ENCODE results near the gene SNX1.
"Not testable (repeated sequence)": the region's sequence is repeated elsewhere in the genome, so short reads cannot be mapped to it uniquely, and the experiment has no call there.

The SNX1 gene

DNA sequence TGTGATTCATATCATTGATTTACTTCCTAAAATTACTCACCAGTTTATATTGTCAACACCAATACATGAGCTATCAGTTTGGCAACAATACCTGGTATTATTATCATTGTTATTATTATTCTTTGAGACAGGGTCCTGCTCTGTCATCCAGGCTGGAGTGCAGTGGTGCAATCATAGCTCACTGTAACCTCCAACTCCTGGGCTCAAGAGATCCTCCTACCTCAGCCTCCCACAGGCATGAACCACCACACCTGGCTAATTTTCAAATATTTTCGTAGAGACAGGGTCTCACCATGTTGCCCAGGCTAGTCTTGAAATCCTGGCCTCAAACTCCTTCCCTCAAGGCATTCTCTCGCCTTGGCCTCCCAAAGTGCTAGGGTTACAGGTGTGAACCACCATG, 22.3 kb upstream of the SNX1 start:
- DNase-seq (ENCODE audit: low read depth) = not testable (repeated sequence)

DNA sequence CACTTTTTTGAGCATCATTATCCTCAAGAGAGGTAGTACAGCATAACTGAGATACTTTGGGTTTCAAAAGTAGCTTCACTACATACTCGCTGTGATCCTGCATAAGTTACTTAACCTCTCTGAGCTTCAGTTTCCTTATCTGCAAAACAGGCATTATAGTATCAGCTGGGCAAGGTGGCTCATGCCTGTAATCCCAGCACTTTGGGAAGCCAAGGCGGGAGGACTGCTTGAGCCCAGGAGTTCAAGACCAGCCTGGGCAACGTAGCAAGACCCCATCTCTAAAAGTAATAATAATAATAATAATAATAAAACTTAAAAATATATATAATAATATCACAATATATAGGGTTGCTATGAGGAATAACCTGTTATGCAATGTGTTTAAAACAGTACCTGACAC, 13.0 kb upstream of the SNX1 start:
- DNase-seq (ENCODE audit: low read depth) = no peak

DNA sequence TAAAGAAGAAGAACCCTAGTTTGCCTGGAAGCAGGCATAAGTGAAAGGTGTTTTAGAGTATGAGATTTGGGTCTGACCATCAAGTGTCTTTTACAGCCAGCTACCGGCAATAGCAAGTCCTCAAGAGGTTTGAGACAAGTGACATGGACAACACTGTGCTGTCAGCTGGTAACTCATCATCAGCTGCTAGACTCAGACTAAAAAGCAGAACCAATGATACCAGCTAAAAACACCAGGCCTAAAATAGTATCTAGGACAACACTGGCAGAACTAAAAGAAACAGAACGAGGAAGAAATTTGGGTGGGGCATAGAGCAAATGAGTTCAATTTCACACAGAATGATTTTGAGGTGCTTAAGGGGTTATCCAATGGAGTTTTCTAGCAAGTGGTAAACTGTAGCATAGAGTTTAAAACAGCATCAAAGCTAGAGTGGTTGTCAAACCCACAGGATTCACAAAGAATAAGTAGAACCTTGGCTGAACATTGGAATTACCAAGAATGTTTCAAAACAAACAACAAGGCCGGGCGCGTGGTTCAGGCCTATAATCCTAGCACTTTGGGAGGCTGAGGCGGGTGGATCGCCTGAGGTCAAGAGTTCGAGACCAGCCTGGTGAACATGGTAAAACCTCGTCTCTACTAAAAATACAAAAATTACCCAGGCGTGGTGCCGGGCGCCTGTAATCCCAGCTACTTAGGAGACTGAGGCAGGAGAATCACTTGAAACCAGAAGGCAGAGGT, 6.1 kb upstream of the SNX1 start:
- no peak for DNase-seq (ENCODE audit: low read depth)

DNA sequence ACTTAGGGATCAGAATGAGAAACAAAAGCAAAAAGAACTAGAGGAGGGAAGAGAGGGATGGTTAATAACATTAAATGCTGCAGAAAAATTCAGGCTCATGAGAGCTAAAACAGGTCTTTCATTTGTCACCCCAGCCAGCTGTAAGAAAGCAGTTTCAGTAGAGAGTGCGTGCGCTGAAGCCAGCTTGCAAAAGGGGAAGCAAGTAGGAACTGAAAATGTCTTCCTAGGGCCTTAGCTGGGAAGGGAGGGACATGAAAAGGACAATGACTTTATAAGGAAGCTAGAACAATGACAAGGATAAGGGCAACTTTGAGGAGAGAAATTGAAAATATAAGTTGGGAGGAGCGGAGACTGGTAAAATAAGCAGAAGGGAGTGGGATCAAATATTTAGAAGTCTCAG, 5.3 kb upstream of the SNX1 start:
- DNase-seq (ENCODE audit: low read depth) = no peak

DNA sequence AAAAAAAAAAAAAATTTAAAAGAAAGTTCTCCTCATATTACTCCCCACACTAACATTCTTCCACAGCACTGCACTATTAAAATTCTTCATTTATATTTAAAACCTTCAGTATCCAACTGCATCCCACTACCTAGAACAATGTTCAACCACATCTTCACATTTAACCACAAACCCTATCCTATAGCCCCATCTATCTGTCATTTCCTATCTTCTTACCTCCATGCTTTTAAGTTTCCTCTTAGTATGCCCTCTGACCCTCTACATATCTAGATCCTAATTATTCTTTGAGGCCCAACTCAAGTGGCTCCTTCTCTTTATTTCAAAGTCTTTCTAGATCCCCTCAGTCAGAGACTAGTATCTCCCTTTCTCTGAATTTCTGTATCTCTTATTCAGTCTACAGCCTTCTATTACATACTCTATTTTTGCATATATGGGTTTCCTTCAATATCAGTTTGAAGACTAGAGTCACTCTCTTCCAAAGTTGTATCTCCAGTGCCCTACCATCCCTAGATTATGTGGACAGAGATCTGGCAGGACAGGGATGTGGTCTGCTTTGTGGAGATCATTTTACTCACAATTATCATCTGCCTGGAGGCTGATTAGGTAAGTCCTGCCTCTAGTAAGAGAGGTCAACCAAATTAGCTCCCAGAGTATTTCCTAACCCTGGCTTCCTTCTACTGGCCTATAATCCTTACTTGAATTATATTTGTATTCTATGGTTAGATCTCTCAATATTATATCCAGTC, 3.5 kb upstream of the SNX1 start:
- DNase-seq (ENCODE audit: low read depth) = no peak

DNA sequence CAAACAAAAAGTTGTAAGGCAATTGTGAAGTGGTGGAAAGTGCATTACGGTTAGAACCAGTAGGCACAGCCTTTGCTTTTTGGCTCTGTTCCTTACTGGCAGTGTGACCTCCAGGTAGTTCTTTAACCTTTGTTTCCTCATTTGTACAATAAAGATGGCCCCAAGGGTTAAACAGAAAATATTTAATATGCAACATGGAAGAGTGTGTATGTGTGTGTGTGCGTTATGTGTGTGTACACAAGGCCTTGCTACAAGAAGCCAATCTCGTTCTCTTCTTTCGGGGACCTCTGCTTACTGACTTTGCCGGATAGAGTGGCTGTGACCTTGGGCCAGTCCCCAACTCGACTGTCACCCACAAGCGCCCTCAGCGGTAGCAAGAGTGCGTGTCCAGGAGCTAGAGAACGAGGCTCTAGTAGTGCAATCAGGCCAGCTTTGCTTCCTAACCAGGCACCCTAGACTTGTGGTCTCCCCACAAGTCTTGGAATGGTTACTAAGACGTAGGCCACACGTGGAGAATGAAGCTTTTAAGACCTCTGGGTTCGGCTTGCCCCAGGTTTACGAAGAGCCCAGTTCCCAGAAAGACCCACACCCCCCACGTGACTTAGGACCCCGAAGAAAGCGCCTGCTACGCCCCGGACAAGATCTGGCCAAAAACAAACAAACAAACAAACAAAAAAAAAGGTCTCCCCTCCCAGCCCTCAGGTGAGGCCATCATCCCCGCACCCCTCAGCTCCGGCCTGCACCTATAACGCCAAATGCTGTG, 2.7 kb upstream of the SNX1 start:
- no peak for DNase-seq (ENCODE audit: low read depth)

DNA sequence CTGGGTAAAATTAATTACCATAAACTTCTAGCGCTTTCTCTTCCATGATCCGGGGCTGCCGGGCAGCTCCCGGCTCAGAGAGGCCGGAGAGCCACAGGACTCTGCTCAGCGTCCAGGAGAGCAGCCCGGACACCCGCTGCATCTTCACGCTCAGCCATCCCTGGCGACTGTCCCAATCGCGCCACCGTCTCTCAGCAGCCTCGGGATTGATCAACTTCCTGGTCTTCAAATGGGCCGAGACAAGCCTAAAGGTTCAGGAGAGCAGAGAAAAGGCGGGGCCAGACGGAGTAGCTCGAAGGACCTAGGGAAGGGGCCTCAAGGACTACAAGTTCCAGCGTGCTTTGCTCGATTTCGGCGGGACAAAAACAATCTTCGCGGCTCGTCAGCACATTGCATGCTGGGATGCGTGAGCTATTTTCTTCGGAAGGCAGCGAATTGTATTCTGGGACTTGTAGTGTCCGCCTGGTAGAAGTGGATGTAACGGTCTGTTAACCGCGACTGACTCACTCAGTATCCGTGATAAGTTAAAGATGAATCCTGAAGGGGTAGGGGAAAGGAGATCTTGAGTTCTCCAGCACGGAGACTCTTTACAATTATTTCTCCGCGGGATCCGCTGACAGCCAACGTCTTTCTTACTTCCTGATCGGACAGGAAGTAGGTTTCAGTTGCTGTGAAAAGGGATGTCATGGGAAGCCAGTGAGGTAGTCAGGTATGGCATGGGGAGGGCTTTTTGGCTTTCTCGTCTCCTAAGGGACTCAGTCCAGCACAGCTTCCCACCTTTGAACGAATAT, 2.0 kb upstream of the SNX1 start, which contains the start of gene CIAO2A:
CIAO2A (minus strand) TSS at position 212 of the 791 bp plus-strand sequence; CDS start at position 142, 70 bp downstream.
- DNase-seq (ENCODE audit: low read depth) = peak; percentile 98

DNA sequence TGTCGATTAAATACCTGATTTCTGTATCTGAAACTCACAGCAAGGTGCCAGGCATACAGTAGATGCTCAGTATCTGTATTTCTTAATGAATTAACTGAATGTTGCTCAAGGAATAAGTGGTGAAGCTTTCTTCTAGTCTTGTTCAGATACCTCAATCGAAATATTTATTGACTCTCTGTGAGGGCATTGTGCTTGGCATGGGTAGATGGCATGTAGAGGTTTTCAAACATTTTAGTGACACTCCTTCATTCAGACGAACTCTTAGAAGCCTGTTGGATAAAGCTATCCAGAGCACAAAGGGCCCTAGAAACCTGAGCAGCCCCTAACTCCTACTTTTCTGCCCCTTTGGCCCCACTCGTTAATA, 369 bp upstream of the SNX1 start:
- DNase-seq (ENCODE audit: low read depth) = no peak

DNA sequence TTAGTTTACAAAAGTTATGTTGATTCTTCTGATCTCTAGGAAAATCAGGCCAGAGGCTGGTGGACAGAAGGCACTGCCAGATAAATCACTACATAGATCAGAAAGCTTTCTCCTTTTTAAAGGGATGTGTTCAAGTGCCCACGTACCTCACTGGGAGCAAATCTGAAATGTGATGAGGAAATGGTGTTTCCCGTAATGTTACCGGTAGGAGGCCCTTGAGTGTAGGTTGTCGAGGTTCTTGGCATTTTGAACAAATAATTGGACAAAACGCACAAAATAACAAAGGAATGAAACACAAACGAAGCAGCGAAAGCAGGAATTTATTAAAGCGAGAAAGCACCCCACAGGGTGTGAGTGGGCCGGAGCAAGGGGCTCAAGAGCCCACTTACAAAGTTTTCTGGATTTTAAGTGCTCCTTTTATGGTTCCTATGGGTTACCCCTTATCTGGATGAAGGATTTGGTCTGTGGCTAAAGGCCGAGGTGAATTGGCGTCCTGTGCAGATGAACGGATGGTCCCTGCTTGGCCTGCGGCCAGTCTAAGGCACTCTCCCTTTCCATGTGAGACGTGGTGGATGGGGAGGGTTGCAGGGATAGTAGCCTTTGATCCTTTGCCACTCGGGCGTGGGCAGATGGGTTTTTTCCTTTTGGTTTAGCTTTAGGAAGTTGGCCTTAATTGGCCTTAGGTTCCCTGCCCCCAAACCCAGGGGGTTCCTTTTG, 1.0 kb downstream of the SNX1 start:
- DNase-seq (ENCODE audit: low read depth) = no peak

DNA sequence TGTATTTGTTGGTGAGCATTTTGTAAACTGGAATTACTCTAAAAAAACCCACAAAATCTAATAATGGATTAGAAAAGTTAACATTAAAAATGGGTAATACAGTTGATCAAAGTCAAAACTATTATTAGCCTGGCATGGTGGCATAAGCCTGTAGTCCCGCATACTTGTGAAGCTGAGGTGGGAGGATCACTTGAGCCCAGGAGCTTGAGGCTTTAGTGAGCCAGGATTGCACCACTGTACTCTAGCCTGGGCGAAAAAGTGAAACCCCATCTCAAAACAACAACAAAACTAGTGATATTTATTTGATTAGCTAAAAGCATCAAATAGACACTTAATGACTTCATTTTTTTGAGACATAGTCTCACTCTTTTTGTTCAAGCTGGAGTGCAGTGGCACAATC, 3.6 kb downstream of the SNX1 start:
- DNase-seq (ENCODE audit: low read depth) = no peak

DNA sequence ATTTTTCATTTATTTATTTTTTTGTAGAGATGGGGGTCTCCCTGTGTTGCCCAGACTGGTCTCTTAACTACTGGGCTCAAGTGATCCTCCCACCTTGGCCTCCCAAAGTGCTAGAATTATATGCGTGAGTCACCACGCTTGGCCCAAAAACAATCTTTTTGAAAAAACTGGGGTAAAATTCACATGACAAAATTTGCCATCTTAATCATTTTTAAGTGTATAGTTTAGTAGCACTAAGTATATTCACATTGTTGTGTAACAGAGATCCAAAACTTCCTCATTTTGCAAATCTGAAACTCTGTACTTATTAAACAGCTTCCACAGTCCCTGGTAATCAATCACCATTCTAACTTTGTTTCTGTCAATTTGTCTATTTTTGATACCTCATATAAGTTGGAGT, 5.2 kb downstream of the SNX1 start:
- DNase-seq (ENCODE audit: low read depth) = no peak

DNA sequence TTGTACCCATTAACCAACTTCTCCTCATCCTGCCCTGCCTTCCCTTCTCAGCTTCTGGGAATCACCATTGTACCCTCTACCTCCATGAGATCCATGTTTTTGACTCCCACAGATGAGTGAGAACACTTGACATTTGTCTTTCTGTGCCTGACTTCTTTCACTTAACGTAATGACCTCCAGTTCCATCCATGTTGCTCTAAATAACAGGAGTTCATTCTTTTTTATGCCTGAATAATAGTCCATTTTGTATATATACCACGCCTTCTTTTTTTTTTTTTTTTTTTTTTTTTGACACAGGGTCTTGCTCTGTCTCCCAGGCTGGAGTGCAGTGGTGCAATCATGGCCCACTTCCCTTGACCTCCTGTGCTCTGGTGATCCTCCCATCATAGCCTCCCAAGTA, 6.7 kb downstream of the SNX1 start:
- no peak for DNase-seq (ENCODE audit: low read depth)

DNA sequence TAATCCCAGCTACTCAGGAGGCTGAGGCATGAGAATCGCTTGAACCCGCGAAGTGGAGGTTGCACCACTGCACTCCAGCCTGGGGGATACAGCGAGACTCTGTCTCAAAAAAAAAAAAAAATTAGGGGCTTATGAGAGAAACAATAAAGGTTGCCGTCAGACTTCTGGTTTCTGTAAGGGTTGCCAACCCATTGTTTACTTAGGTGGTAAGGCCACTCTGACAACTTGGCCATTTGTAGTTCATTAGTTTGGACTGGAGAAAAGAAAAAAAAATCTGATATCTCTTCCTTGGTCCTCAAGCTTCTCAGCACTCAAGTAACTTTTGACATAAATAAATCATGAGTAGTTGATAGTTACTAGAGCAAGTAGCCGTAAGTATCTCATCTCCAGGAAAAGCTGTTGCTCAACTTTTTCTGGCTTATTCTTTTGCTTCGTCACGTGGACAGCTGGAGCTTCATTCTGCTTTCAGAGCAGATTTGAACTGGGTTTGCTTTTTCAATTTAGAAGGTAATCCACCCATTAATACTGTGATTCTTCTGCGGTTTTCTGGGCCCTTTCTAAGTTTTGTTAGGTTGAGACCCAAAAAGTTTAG, 9.4 kb downstream of the SNX1 start:
- peak; percentile 61 for DNase-seq (ENCODE audit: low read depth)

DNA sequence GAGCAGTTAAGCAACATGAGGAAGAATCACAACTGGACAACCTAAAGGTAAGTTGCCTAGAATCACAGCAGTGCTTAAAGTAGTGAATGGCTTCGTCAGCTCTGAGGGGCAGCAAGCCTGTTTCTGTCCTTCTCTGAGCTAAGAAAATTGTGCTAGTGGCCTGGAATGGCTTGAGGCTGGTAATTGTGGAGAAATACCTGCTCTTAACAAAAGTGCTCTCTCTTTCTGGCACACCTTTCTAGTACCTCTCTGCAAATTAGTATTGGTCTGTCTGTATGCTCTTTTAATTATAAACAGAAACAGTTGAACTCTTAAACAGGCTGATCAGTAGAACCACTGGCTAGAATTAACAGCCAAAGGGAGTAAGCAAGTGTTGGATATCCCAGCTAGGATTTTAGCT, 11.6 kb downstream of the SNX1 start:
- no peak for DNase-seq (ENCODE audit: low read depth)

DNA sequence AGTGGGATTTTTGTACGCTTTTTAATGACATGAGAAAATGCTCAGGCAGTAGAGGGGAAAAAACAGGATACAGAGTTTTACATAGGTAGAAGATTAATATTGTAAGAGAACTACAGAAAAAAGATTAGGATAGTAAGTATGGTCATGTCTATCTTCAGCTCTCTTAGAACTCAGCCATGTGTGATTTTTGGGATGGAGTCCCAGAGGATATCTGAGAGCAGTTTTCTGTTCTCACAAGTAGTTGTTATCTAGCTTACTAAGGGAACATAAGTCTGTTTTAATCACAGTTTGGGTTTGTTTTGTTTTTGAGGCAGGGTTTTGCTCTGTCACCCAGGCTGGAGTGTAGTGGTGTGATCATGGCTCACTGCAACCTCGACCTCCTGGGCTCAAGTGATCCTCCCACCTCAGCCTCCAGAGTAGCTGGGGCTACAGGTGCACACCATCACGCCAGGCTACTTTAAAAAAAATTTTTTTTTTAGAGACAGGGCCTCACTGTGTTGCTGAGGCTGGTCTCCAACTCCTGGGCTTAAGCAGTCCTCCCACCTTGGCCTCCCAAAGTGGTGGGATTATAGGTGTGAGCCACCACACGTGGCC, 14.4 kb downstream of the SNX1 start:
- not testable (repeated sequence) for DNase-seq (ENCODE audit: low read depth)

DNA sequence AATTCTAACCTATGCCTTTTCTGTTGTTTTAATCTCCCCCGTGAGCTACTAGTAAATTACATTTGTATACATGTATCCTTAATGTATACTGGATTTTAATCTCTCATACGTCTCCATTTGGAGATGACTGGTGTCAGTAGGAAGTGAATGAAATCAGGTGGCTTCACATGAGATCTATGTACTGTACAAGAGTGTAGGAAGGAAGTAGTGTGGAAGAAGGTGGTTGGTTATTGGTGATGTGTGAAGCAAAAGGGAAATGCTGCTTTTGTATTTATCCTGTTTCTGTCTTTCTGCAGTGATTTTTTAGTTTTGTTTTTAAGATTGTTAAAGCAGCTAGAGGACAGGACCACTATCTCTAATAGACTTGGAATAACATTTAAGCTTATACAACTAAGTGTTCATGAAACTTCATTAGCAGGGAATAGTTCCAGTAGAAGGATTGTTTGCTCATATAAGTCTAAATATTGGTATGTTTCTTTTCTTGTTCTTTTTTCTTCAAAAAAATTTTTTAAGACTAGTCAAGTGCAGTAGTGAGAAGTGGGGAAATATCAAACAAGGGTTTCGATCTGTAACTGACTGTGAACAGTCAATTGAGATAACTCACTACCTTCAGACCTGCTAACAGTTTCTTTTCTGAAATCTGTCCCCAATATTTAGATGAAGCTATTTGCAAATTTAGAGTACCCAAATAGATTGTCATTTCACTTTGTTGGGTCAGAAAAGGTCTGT, 15.3 kb downstream of the SNX1 start:
- no peak for DNase-seq (ENCODE audit: low read depth)

DNA sequence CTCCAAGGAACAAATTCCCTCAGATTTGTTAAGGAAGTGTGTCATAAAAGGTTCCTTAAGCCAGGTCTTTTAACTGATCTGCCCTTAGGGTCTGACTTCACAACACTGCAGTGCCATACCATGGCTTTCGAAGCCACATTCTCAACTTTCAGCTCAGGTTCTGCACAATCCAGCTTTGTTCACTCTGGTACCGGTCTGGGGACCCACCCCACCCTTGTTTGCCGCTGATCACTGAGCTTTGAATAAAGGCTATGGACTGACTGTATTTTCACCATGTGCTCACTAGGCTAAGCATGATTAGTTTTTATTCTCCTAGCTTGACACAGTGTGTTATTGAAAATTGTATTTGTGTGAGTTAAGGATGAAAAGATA, 15.9 kb downstream of the SNX1 start:
- no peak for DNase-seq (ENCODE audit: low read depth)

DNA sequence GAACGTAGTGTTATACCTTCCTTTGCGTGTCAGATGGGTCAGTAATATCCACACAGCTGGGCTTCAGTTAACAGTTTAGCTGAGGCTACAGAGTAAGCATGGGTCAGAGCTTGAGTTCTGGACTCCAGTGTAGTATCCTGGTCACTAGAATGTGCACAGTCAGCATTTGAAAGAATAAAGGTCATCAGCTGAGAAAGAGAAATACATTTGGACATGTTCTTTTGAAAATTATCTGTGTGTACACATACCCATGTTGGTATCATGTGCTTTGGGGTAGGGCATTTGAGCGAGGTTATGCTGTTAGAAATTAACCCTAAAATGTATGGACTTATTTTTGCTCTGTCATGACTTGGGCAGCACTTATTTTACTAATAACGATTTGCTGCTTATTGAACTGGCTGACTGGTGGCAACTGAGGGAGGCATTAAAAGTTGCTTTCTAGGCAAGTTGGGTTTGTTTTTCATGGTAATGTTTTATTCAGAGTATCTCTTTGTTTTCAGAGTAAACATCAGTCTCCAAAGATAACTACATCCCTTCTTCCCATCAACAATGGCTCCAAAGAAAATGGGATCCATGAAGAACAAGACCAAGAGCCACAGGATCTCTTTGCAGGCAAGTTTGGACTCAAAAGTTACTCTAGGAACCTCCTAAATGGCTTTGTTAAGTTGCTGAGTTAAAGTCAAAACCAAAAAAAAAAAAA, 16.4 kb downstream of the SNX1 start:
- DNase-seq (ENCODE audit: low read depth) = no peak

DNA sequence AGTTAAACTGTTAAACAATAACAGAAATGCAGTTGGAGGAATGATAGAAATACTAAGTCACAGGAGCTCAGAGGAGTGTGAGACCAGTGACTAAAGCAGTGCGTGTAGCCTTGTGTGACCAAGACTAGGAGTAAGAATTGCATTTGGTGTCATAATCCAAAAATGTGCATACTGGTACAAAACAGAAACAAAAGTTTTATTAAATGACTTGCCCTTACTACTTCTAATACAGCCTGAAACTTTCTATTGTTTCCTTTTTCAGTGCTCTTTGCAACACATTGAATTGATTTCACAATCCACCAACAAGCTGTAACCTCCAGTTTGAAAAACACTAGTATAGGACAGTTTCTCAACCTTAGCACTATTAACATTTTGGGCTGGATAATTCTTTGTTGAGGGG, 17.1 kb downstream of the SNX1 start:
- DNase-seq (ENCODE audit: low read depth) = peak; percentile 36

Measured in fibroblast of the conjunctiva (primary cell).